ENCODE measurements around the gene SLC26A9. TPM values are rescaled to one million over a fixed set of nuclear protein-coding genes. Genes with fewer than 3 reads are reported as not detected.

SLC26A9 gene
- total and polyA plus RNA-seq, 2 donors (not counting 3 experiments of a cell fraction or from before 2014, with no cell fraction given) = 0.10 to 0.20 TPM

DNA sequence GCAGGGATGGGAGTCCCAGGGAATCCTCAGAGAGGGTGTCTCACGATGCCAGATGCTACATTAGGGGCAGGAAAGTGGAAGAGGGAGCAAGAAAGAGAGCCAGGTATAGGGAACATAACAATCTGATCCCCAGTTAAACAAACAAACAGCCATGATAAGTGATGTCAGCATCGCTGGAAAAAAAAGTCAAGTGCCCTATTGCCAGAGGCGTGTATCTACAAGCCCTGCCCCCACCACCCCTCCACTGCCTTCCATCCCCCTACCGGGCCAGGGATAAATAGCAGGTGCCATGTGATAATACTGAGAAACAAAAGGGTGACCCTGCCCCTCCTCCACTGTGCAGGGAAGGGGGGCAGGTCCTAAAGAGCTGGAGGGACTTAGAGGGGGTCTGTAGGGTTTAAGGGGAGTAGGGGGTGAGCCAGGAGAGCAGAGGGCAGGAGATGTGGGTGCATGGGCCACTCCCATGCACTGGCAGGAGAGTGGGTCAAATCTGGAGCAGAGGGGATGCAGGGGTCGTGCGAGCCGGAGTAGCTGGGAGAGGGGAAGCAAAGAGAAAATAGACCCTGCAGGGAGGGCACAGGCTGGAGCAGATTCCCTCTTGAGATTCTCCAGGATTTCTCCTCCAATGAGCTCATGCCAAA, 3.4 kb downstream of the SLC26A9 start:
- no peak overlapping the region for H3K27ac ChIP-seq (ENCODE audit: insufficient read depth, low read depth, low read length)
- no peak overlapping the region for H3K4me3 ChIP-seq (replicated peaks in 1 of 3; ENCODE audit: insufficient read depth in 1 of 3, low read depth in 1 of 3, low read length in 3 of 3)
- DNase-seq (ENCODE audit: low read depth, low spot score) (no peak), FAIRE-seq (no peak)
- H3K79me2 ChIP-seq (ENCODE audit: control insufficient read depth, insufficient read depth, low read length) = no peaks in the 10 kb centered on the region
- peaks cover 14% of the 10 kb centered on the region for H3K4me1 ChIP-seq (ENCODE audit: control insufficient read depth, extremely low read depth, insufficient read depth, low read length)
- H3K36me3 ChIP-seq (ENCODE audit: control insufficient read depth in 2 of 2, extremely low read depth in 1 of 2, insufficient read depth in 2 of 2, low read length in 2 of 2) = no peaks in the 10 kb centered on the region
- ChIA-PET POLR2A (no interaction called here), CTCF (interaction anchor here (0.7 to 9.3 kb wide), 2 partner anchors 13 to 37 kb away, joined by 3 to 67 read pairs; no protein-coding TSS in a partner anchor)
- no peaks in the 10 kb centered on the region for H4K20me1 ChIP-seq (replicated peaks; ENCODE audit: control insufficient read depth, extremely low read depth, insufficient read depth, low read length)
- H3K27me3 ChIP-seq (ENCODE audit: control insufficient read depth in 2 of 2, insufficient read depth in 2 of 2, low read length in 2 of 2) = peaks cover 5 to 10% of the 10 kb centered on the region in 2 experiments
- no peak overlapping the region for H3K4me2 ChIP-seq (ENCODE audit: insufficient read depth, low read length)
- no peak overlapping the region for H3K9ac ChIP-seq (replicated peaks; ENCODE audit: extremely low read depth, insufficient read depth, low read length)
- no peaks in the 10 kb centered on the region for H3K9me1 ChIP-seq (replicated peaks; ENCODE audit: control insufficient read depth, extremely low read depth, insufficient read depth, low read length)
- no peak overlapping the region for H2AFZ ChIP-seq (ENCODE audit: low read depth, low read length)
- dilution Hi-C loops (cut with MboI; ENCODE audit: extremely low pct_ligation_motif_present, low sequenced_read_pairs) (no loop called here), intact Hi-C loops (cut with micrococcal nuclease) (no loop called here)
- TF ChIP-seq MYC (IDR thresholded peaks at IDR 0.05; ENCODE audit: low read depth, low read length) = no peak
- TF ChIP-seq, protein P1, sequence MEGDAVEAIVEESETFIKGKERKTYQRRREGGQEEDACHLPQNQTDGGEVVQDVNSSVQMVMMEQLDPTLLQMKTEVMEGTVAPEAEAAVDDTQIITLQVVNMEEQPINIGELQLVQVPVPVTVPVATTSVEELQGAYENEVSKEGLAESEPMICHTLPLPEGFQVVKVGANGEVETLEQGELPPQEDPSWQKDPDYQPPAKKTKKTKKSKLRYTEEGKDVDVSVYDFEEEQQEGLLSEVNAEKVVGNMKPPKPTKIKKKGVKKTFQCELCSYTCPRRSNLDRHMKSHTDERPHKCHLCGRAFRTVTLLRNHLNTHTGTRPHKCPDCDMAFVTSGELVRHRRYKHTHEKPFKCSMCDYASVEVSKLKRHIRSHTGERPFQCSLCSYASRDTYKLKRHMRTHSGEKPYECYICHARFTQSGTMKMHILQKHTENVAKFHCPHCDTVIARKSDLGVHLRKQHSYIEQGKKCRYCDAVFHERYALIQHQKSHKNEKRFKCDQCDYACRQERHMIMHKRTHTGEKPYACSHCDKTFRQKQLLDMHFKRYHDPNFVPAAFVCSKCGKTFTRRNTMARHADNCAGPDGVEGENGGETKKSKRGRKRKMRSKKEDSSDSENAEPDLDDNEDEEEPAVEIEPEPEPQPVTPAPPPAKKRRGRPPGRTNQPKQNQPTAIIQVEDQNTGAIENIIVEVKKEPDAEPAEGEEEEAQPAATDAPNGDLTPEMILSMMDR (IDR thresholded peaks at IDR 0.05; ENCODE audit: extremely low read depth in 1 of 2, insufficient read depth in 1 of 2, low read depth in 1 of 2, low read length in 2 of 2) = peak in 1 of 2 donors; percentile 35
- BruUV-seq (replicated peaks) = no TSS peak
- no peaks in the 10 kb centered on the region for H3K9me3 ChIP-seq (replicated peaks; ENCODE audit: control insufficient read depth, insufficient read depth, low read length)

DNA sequence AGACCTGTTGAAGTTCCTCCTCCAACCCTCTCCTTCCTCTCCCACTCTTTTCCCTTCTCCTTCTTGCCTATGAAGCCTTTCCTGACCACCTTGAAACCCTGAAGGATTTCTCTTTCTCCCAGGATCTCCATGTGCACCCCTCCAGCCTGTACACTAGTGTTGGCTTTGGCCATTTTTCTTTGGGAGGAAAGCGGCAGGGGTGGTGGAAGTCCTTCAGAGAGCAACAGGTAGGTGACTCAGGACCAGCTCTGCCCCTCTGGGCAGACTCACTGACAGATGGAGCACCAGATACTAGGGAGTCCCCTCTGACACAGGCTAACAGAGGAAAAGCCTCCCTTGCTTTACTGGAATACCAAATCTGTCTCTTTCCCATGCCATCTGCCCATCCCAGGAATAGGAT, 4.6 kb downstream of the SLC26A9 start:
- BruUV-seq (replicated peaks) = no TSS peak

More for the DNA sequence above, 4.6 kb downstream of the SLC26A9 start:
- dilution Hi-C loops (cut with MboI; ENCODE audit: extremely low pct_ligation_motif_present, low sequenced_read_pairs) = no loop called here
- Histone ChIP-seq H3K9me1 (replicated peaks; ENCODE audit: control insufficient read depth, extremely low read depth, insufficient read depth, low read length) (no peaks in the 10 kb centered on the region), H3K4me3 (replicated peaks in 1 of 3; ENCODE audit: insufficient read depth in 1 of 3, low read depth in 1 of 3, low read length in 3 of 3) (no peak overlapping the region), H3K4me2 (ENCODE audit: insufficient read depth, low read length) (no peak overlapping the region), H3K27ac (ENCODE audit: insufficient read depth, low read depth, low read length) (no peak overlapping the region), H2AFZ (ENCODE audit: low read depth, low read length) (no peak overlapping the region), H3K79me2 (ENCODE audit: control insufficient read depth, insufficient read depth, low read length) (no peaks in the 10 kb centered on the region), H3K27me3 (ENCODE audit: control insufficient read depth in 2 of 2, insufficient read depth in 2 of 2, low read length in 2 of 2) (peaks cover 3 to 6% of the 10 kb centered on the region in 2 experiments), H3K9me3 (replicated peaks; ENCODE audit: control insufficient read depth, insufficient read depth, low read length) (no peaks in the 10 kb centered on the region), H3K9ac (replicated peaks; ENCODE audit: extremely low read depth, insufficient read depth, low read length) (no peak overlapping the region), H4K20me1 (replicated peaks; ENCODE audit: control insufficient read depth, extremely low read depth, insufficient read depth, low read length) (no peaks in the 10 kb centered on the region), H3K4me1 (ENCODE audit: control insufficient read depth, extremely low read depth, insufficient read depth, low read length) (peaks cover 24% of the 10 kb centered on the region), H3K36me3 (ENCODE audit: control insufficient read depth in 2 of 2, extremely low read depth in 1 of 2, insufficient read depth in 2 of 2, low read length in 2 of 2) (no peaks in the 10 kb centered on the region)
- no peak for DNase-seq (ENCODE audit: low read depth, low spot score)
- no peak for FAIRE-seq
- CTCF ChIA-PET = interaction anchor here (0.7 to 9.3 kb wide), 2 partner anchors 14 to 39 kb away, joined by 3 to 67 read pairs; no protein-coding TSS in a partner anchor
- TF ChIP-seq, protein P1 (IDR thresholded peaks at IDR 0.05; ENCODE audit: extremely low read depth in 1 of 2, insufficient read depth in 1 of 2, low read depth in 1 of 2, low read length in 2 of 2) = no peak
- TF ChIP-seq GATA2 (IDR thresholded peaks at IDR 0.05; ENCODE audit: insufficient read depth, insufficient read length, low read depth, low read length) = no peak
- TF ChIP-seq EZH2 (IDR thresholded peaks at IDR 0.05; ENCODE audit: borderline replicate concordance, low read depth, low read length, severe bottlenecking) = no peak
- no peak for TF ChIP-seq MYC (IDR thresholded peaks at IDR 0.05; ENCODE audit: low read depth, low read length)
- TF ChIP-seq JUN (IDR thresholded peaks at IDR 0.05; ENCODE audit: borderline replicate concordance, insufficient read depth, insufficient read length, low read depth) = no peak
- POLR2A ChIA-PET = no interaction called here
- intact Hi-C loops (cut with micrococcal nuclease) = no loop called here
